Measurements from ENCODE around the gene AHSG. TPM values are rescaled to one million over a fixed set of nuclear protein-coding genes. Genes with fewer than 3 reads are reported as not detected.
A peak's percentile ranks its signal among the peaks of the same experiment; 100 is the strongest.

Gene AHSG
- total and polyA plus RNA-seq, 7 experiments from 2014 or later = not detected

DNA sequence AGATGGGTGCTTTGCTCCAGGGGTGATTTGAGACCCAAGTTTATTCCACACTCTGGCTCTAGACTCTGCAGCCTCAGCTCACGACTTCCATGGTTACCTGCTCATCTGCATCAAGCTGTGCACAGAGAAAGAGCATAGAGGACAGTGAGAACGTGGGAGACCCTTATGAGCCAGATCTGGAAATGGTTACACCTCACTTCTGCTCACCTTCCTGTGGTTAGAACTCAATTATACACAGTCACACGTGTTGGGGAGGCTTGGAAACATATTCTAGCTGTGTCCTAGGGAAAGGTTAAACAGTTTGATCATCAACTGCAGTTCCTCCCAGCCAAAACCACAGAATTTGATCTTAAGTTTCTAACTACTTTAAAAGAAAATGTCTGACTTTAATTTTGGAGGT is 29.2 kb downstream of the AHSG start:
- CTCF ChIA-PET = interaction anchor here (0.6 to 1.2 kb wide), 2 partner anchors 23 to 668 kb away, joined by 4 to 6 read pairs; no protein-coding TSS in a partner anchor
- H3K27me3 Mint-ChIP-seq = peaks cover 0 to 36% (median 9%) of the 10 kb centered on the region in 5 donors
- POLR2A ChIA-PET = no interaction called here

DNA sequence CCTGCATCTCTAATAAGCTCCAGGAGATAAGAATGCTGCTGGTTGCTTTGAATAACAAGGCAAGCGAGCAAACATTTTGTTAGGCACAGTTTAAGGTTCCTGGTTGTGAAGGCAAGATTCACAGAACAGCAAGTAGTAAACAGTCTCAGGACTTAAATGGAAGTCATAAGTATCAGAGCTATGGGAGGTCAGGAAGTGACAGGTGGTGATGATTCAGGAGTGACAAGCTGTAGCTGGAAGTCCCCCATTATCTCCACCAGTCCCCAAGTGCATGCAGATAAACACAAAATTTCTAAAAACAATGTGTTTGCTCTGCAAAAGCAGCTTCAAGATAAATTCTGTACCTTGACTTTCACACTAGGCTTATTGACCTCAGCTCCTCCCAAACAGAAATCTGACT is 30.6 kb downstream of the AHSG start:
- POLR2A ChIA-PET = no interaction called here
- DNase-seq (no peak), ATAC-seq (no peak)
- intact Hi-C loops (cut with micrococcal nuclease) = no loop called here
- Mint-ChIP-seq H3K36me3 (no peaks in the 10 kb centered on the region), H3K27me3 (peaks cover 0 to 34% (median 7%) of the 10 kb centered on the region in 5 donors), H3K4me1 (peaks cover 0 to 41% (median 0%) of the 10 kb centered on the region in 7 donors), H3K27ac (peak overlapping the region in 1 of 9 donors; percentile 75), H3K4me3 (no peak overlapping the region), H3K9me3 (peaks cover 0 to 6% (median 0%) of the 10 kb centered on the region in 11 donors)
- Histone ChIP-seq H3K27ac (ENCODE audit: low read depth, low read length) (no peak overlapping the region), H3K36me3 (ENCODE audit: control insufficient read depth in 2 of 3, insufficient read depth in 3 of 3, low read length in 3 of 3) (no peaks in the 10 kb centered on the region), H3K9me3 (ENCODE audit: control insufficient read depth in 2 of 3, low read length in 3 of 3) (no peaks in the 10 kb centered on the region), H3K27me3 (ENCODE audit: control insufficient read depth in 2 of 2, insufficient read depth in 2 of 2, low read length in 2 of 2) (peaks cover 0 to 3% of the 10 kb centered on the region in 2 donors), H3K4me3 (ENCODE audit: low read length) (no peak overlapping the region), H3K4me1 (ENCODE audit: control insufficient read depth in 2 of 2, insufficient read depth in 2 of 2, low read length in 2 of 2) (no peaks in the 10 kb centered on the region)
- CTCF ChIA-PET = no interaction called here

More for the DNA sequence above, 29.2 kb downstream of the AHSG start:
- H3K36me3 ChIP-seq (ENCODE audit: control insufficient read depth in 2 of 3, insufficient read depth in 3 of 3, low read length in 3 of 3) = no peaks in the 10 kb centered on the region
- H3K9me3 ChIP-seq (ENCODE audit: control insufficient read depth in 2 of 3, low read length in 3 of 3) = no peaks in the 10 kb centered on the region
- H3K4me1 Mint-ChIP-seq = peaks cover 0 to 41% (median 0%) of the 10 kb centered on the region in 7 donors
- H3K9me3 Mint-ChIP-seq = peaks cover 0 to 6% (median 0%) of the 10 kb centered on the region in 11 donors
- H3K4me1 ChIP-seq (ENCODE audit: control insufficient read depth in 2 of 2, insufficient read depth in 2 of 2, low read length in 2 of 2) = no peaks in the 10 kb centered on the region
- no peak for ATAC-seq
- DNase-seq = no peak
- H3K27me3 ChIP-seq (ENCODE audit: control insufficient read depth in 2 of 2, insufficient read depth in 2 of 2, low read length in 2 of 2) = peaks cover 0 to 3% of the 10 kb centered on the region in 2 donors
- no peaks in the 10 kb centered on the region for H3K36me3 Mint-ChIP-seq
- H3K27ac Mint-ChIP-seq = no peak overlapping the region
- no peak overlapping the region for H3K27ac ChIP-seq (ENCODE audit: low read depth, low read length)
- no peak overlapping the region for H3K4me3 Mint-ChIP-seq
- no peak overlapping the region for H3K4me3 ChIP-seq (ENCODE audit: low read length)
- intact Hi-C loops (cut with micrococcal nuclease) = no loop called here

DNA sequence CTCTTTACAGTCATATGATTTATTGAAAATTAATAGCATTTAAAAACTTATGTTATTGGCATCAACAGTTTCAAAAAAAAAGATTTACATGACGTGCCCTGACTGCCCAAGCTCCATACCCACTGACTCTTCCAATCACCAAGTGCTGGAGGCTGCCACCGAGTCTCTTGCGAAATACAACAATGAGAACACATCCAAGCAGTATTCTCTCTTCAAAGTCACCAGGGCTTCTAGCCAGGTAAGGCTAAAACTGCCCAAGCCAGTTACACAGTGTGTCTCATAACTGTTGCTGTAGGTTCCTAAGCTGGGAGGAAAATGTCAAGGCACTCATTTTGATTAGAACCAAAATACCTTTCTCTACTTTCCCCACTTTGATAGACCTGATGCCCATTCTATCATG is 31.8 kb downstream of the AHSG start:
- Histone ChIP-seq H3K9me3 (ENCODE audit: control insufficient read depth in 2 of 3, low read length in 3 of 3) (no peaks in the 10 kb centered on the region), H3K4me3 (ENCODE audit: low read length) (no peak overlapping the region), H3K36me3 (ENCODE audit: control insufficient read depth in 2 of 3, insufficient read depth in 3 of 3, low read length in 3 of 3) (no peaks in the 10 kb centered on the region), H3K4me1 (ENCODE audit: control insufficient read depth in 2 of 2, insufficient read depth in 2 of 2, low read length in 2 of 2) (no peaks in the 10 kb centered on the region), H3K27me3 (ENCODE audit: control insufficient read depth in 2 of 2, insufficient read depth in 2 of 2, low read length in 2 of 2) (peaks cover 0 to 3% of the 10 kb centered on the region in 2 donors), H3K27ac (ENCODE audit: low read depth, low read length) (no peak overlapping the region)
- POLR2A ChIA-PET = no interaction called here
- DNase-seq (no peak), ATAC-seq (no peak)
- Mint-ChIP-seq H3K4me1 (peaks cover 0 to 41% (median 0%) of the 10 kb centered on the region in 7 donors), H3K36me3 (no peaks in the 10 kb centered on the region), H3K27me3 (peaks cover 0 to 27% (median 2%) of the 10 kb centered on the region in 5 donors), H3K4me3 (no peak overlapping the region), H3K9me3 (peaks cover 0 to 3% (median 0%) of the 10 kb centered on the region in 11 donors), H3K27ac (no peak overlapping the region)
- CTCF ChIA-PET = interaction anchor here (0.5 kb wide), 1 partner anchor 454 kb away, joined by 3 read pairs; no protein-coding TSS in a partner anchor
- intact Hi-C loops (cut with micrococcal nuclease) = no loop called here

- CTCF ChIA-PET = no interaction called here
- H3K27ac ChIP-seq (ENCODE audit: low read depth, low read length) = no peak overlapping the region
- intact Hi-C loops (cut with micrococcal nuclease) = no loop called here
- DNase-seq = no peak
- Mint-ChIP-seq H3K4me1 (peaks cover 0 to 37% (median 0%) of the 10 kb centered on the region in 7 donors), H3K4me3 (no peak overlapping the region), H3K27me3 (peaks cover 0 to 22% (median 4%) of the 10 kb centered on the region in 5 donors), H3K27ac (no peak overlapping the region), H3K36me3 (no peaks in the 10 kb centered on the region), H3K9me3 (peaks cover 0 to 3% (median 0%) of the 10 kb centered on the region in 11 donors)
- H3K4me1 ChIP-seq (ENCODE audit: control insufficient read depth in 2 of 2, insufficient read depth in 2 of 2, low read length in 2 of 2) = no peaks in the 10 kb centered on the region
- no peak for ATAC-seq
- POLR2A ChIA-PET = no interaction called here
- H3K27me3 ChIP-seq (ENCODE audit: control insufficient read depth in 2 of 2, insufficient read depth in 2 of 2, low read length in 2 of 2) = peaks cover 0 to 3% of the 10 kb centered on the region in 2 donors
- no peaks in the 10 kb centered on the region for H3K9me3 ChIP-seq (ENCODE audit: control insufficient read depth in 2 of 3, low read length in 3 of 3)
- H3K4me3 ChIP-seq (ENCODE audit: low read length) = no peak overlapping the region
- no peaks in the 10 kb centered on the region for H3K36me3 ChIP-seq (ENCODE audit: control insufficient read depth in 2 of 3, insufficient read depth in 3 of 3, low read length in 3 of 3)
Measured at GRCh38 chr3:186646106-186646505, 33.2 kb downstream of the AHSG start.

- H3K27me3 Mint-ChIP-seq = peaks cover 0 to 20% (median 4%) of the 10 kb centered on the region in 5 donors
- DNase-seq = no peak
- ChIA-PET POLR2A (no interaction called here), CTCF (no interaction called here)
- no peaks in the 10 kb centered on the region for H3K36me3 Mint-ChIP-seq
- no peak for ATAC-seq
- H3K9me3 Mint-ChIP-seq = peaks cover 0 to 3% (median 0%) of the 10 kb centered on the region in 11 donors
- Histone ChIP-seq H3K9me3 (ENCODE audit: control insufficient read depth in 2 of 3, low read length in 3 of 3) (no peaks in the 10 kb centered on the region), H3K27ac (ENCODE audit: low read depth, low read length) (no peak overlapping the region), H3K4me3 (ENCODE audit: low read length) (no peak overlapping the region), H3K36me3 (ENCODE audit: control insufficient read depth in 2 of 3, insufficient read depth in 3 of 3, low read length in 3 of 3) (no peaks in the 10 kb centered on the region), H3K4me1 (ENCODE audit: control insufficient read depth in 2 of 2, insufficient read depth in 2 of 2, low read length in 2 of 2) (no peaks in the 10 kb centered on the region), H3K27me3 (ENCODE audit: control insufficient read depth in 2 of 2, insufficient read depth in 2 of 2, low read length in 2 of 2) (peaks cover 0 to 3% of the 10 kb centered on the region in 2 donors)
- no peak overlapping the region for H3K27ac Mint-ChIP-seq
- intact Hi-C loops (cut with micrococcal nuclease) = no loop called here
- no peak overlapping the region for H3K4me3 Mint-ChIP-seq
- H3K4me1 Mint-ChIP-seq = peaks cover 0 to 32% (median 0%) of the 10 kb centered on the region in 7 donors
Measured at GRCh38 chr3:186646841-186647240, 34.0 kb downstream of the AHSG start.

- Mint-ChIP-seq H3K9me3 (peaks cover 0 to 3% (median 0%) of the 10 kb centered on the region in 11 donors), H3K27me3 (peaks cover 0 to 18% (median 4%) of the 10 kb centered on the region in 5 donors), H3K36me3 (no peaks in the 10 kb centered on the region), H3K4me3 (no peak overlapping the region), H3K4me1 (peaks cover 0 to 15% (median 0%) of the 10 kb centered on the region in 7 donors), H3K27ac (no peak overlapping the region)
- DNase-seq (no peak), ATAC-seq (no peak)
- Histone ChIP-seq H3K27me3 (ENCODE audit: control insufficient read depth in 2 of 2, insufficient read depth in 2 of 2, low read length in 2 of 2) (no peaks in the 10 kb centered on the region), H3K36me3 (ENCODE audit: control insufficient read depth in 2 of 3, insufficient read depth in 3 of 3, low read length in 3 of 3) (no peaks in the 10 kb centered on the region), H3K9me3 (ENCODE audit: control insufficient read depth in 2 of 3, low read length in 3 of 3) (no peaks in the 10 kb centered on the region), H3K27ac (ENCODE audit: low read depth, low read length) (no peak overlapping the region), H3K4me3 (ENCODE audit: low read length) (no peak overlapping the region), H3K4me1 (ENCODE audit: control insufficient read depth in 2 of 2, insufficient read depth in 2 of 2, low read length in 2 of 2) (no peaks in the 10 kb centered on the region)
- intact Hi-C loops (cut with micrococcal nuclease) = no loop called here
- ChIA-PET CTCF (no interaction called here), POLR2A (no interaction called here)
Measured at GRCh38 chr3:186648851-186649250, 36.0 kb downstream of the AHSG start.

- Histone ChIP-seq H3K36me3 (ENCODE audit: control insufficient read depth in 2 of 3, insufficient read depth in 3 of 3, low read length in 3 of 3) (no peaks in the 10 kb centered on the region), H3K27ac (ENCODE audit: low read depth, low read length) (no peak overlapping the region), H3K4me3 (ENCODE audit: low read length) (no peak overlapping the region), H3K27me3 (ENCODE audit: control insufficient read depth in 2 of 2, insufficient read depth in 2 of 2, low read length in 2 of 2) (no peaks in the 10 kb centered on the region), H3K9me3 (ENCODE audit: control insufficient read depth in 2 of 3, low read length in 3 of 3) (no peaks in the 10 kb centered on the region), H3K4me1 (ENCODE audit: control insufficient read depth in 2 of 2, insufficient read depth in 2 of 2, low read length in 2 of 2) (no peaks in the 10 kb centered on the region)
- ChIA-PET POLR2A (no interaction called here), CTCF (no interaction called here)
- Mint-ChIP-seq H3K9me3 (peaks cover 0 to 2% (median 0%) of the 10 kb centered on the region in 11 donors), H3K4me3 (no peak overlapping the region), H3K27me3 (peaks cover 0 to 16% (median 7%) of the 10 kb centered on the region in 5 donors), H3K4me1 (peaks cover 0 to 2% (median 0%) of the 10 kb centered on the region in 7 donors), H3K36me3 (no peaks in the 10 kb centered on the region), H3K27ac (no peak overlapping the region)
- DNase-seq (no peak), ATAC-seq (no peak)
- intact Hi-C loops (cut with micrococcal nuclease) = no loop called here
Measured at GRCh38 chr3:186651678-186652215, 38.9 kb downstream of the AHSG start.
